SK-N-MC (cell line): Measurements from ENCODE around the gene HBB.

Experiments used
- EZH2 ChIP-seq: fragments of 200-600 bp; sonication (generic); IDR thresholded peaks from one replicate; pipeline ENCODE4 v1.6.1; 2017; ENCODE audit warnings: antibody characterized with exemption
- POLR2AphosphoS5 ChIP-seq: IDR thresholded peaks from 2 replicates; pipeline ENCODE4 v1.6.1; 2012; ENCODE audit warnings: mild to moderate bottlenecking, low read depth, low read length, borderline replicate concordance

GRCh38 chr11:5231111-5231510, 4.2 kb upstream of the HBB start:
- TF ChIP-seq EZH2 (no peak), POLR2AphosphoS5 (no peak)
